GM19239 (cell line): ENCODE measurements around the gene SERGEF.

Source experiments
- DNase-seq: peaks from one replicate; pipeline ENCODE4 v3.0.0; 2011; ENCODE audit warnings: low spot score; ENCODE audit not compliant: insufficient read length
- FAIRE-seq: peaks from 2 replicates; lab custom pipeline; 2011; peaks lifted over from hg19 to GRCh38; lab: Jason Lieb, UNC

SERGEF gene

GRCh38 chr11:17828311-17828751 is 184.5 kb downstream of the SERGEF start:
- FAIRE-seq (no peak), DNase-seq (no peak)

DNA sequence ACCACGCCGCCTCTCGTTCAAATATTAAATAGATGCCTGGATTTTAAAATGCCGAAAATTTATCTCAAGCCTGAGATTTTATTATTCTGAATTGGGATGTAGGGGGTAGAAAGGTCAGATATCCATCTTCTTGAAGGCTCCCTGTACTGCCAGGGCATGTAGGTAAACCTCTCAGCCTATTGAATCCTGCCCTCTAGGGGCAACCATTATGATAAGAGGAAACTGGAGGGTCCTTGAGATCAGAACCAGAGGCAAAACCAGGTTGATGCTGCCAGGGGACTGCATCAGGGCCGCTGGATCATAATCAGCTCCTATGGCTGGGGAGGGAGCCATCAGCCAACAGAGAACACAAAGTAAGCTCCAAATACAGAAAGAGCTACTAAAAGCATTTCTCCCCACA is 185.8 kb downstream of the SERGEF start:
- FAIRE-seq (no peak), DNase-seq (no peak)

DNA sequence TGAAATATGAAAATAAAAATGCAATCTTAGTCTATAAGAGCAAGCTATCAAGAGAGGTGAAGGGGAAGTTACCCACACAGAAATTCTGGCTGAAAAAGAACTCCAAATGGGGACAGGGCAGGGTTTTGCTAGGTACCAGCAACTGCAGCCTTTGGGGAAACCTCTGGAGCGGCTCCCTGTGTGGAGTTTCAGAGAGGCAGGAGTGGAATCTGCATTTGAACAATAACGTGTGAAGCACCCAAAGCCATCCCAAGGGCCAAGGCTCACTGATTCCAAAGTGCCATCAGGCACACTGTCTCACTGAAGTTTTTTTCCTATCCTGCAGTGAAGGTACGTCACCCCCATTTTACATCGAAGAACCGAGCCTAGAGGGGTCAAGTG is 190.5 kb downstream of the SERGEF start:
- no peak for FAIRE-seq
- DNase-seq, result no peak

GRCh38 chr11:17821648-17822400 is 191.0 kb downstream of the SERGEF start:
- FAIRE-seq (no peak), DNase-seq (no peak)

DNA sequence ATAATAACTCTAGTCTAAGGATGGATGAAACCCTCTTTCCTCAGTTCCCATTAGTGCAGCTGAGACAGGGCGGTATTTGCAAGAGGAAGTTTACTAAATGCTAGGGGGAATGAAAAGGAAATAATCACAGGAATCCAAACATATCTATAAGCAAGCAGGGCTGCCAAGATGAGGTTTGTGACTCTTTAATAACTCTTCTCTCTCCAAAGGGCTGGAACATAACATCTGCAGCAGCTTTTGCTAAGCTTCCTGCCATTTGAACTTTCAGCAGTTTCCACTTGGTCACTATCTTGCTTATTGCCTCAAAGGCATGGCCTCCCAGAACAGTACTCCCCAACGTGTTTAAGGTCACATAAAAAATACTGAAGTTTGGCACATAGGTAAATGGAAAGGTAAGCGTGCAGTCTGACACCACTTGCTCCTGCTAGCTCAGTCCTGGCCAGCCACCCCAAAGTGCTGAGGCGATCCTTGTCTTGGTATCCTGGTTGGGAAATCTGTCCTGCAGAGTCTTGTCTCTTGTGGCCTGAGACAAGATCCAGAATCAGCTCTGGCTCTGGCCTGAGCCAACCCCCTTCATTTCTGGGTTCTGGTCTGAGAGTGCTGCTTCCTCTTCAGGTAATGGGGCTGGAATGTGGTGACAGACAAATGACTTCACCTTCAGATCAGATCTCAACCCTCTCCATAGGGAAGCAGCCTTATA is 196.5 kb downstream of the SERGEF start:
- no peak for FAIRE-seq
- no peak for DNase-seq

DNA sequence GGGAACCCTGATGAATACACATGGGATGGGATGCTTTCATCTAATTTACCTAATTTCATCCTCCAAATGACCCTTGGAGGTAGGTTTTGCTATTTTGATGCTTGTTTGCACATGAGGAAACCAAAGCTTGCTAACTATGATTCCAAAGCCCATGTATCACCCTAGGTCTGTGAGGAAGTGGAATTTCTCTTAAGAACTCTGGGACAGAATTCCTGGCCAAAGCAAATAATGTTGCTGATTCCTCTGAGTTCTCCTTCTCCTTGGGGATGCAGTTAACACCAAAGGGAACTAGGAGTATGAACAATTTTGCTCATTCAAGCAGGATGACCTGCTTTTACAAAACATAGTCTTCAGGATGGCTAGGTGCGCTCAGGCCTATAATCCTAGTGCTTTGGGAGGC is 198.3 kb downstream of the SERGEF start:
- no peak for FAIRE-seq
- no peak for DNase-seq

DNA sequence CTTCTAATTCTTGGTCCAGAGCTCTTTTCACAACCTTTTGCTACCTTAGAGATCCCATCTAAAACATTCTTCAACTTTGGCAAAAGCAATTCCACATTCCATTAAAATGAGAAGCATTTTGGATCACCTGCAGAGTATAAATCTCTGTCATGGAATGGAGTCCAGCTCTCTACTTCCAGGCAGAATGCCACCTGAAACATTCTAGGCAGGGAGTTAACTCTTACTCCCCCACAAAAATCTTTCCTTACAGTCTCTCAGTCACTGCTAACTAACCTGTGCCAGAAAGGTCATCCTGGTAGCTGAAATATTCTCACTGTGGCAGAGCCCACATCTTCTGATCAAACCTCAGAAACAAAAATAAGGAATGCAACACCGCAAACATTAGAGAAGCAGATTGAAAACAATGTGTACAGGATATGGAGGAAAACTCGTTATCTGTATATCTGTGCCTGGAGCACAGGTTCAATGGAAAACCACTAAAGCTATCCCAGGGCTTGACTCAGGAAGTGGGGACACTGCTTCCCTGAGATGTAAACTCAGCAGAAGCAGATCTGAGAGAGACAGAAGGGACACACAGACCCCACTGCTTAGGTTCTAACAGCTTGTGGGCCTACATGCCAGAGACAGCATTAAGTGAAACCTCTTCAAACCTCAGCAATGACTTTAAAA is 199.3 kb downstream of the SERGEF start:
- FAIRE-seq (no peak), DNase-seq (no peak)

GRCh38 chr11:17812865-17813187 is 200.0 kb downstream of the SERGEF start:
- no peak for DNase-seq
- FAIRE-seq, result no peak

DNA sequence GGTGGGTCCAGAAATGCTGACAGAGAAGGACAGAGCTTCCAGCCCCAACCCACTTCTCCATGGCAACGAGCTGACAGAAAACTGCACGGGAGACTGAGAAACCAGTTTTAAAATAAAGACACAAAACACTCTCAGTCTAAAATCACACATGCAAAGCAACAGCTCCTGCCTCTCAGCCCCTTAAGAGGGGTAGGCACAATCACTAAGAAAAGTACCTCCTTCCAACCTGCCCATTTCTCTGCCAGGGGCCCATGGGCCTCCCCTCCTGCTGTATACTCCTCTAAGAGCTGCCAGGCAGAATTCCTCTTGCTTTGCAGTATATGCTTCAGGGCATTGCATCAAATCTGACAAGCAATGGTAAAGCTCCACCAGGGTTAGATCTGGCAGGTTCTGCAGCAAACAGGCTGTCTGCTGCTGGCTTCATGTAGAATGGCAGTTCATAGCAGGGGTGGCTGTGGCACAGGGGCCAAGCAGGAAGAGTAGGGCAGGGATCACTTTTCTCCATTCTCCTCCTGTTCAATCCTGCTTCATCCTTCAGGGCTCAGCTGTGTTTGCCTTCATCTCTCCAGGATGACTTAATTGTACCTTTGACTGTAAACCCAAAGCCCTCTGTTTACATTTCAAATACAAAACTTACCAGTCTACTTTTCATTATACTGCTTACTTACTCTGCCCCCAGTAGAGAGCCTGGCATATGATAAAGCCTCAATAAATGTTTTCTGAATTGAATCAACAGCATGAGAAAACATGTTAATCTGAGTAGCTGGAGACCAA is 200.6 kb downstream of the SERGEF start:
- DNase-seq, result no peak
- FAIRE-seq, result no peak

DNA sequence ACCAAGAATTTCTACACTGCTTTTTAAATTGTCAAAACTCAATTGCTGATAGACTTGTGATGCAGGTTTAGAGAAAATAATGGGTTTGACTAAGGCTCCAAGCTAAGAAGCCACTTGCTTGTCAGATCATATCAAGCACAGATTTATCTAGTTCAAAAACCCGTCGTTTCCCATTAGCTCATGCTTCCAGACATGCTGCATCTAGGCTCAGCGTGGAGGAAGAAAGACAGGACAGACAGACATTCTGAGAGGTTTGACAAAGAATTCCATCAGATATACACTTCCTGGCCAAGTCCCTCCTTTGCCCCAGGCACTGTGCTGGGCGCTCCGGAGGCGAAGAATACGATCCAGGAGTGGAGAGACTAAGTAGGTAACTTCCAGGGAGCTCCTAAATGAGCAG is 201.5 kb downstream of the SERGEF start:
- FAIRE-seq (no peak), DNase-seq (no peak)

- FAIRE-seq (no peak), DNase-seq (no peak)
These were observed 202.1 kb downstream of the SERGEF start for GRCh38 chr11:17810746-17811145.

- DNase-seq (no peak), FAIRE-seq (no peak)
These were observed 202.8 kb downstream of the SERGEF start for GRCh38 chr11:17810041-17810440.

GRCh38 chr11:17807034-17807433 is 205.8 kb downstream of the SERGEF start:
- no peak for DNase-seq

DNA sequence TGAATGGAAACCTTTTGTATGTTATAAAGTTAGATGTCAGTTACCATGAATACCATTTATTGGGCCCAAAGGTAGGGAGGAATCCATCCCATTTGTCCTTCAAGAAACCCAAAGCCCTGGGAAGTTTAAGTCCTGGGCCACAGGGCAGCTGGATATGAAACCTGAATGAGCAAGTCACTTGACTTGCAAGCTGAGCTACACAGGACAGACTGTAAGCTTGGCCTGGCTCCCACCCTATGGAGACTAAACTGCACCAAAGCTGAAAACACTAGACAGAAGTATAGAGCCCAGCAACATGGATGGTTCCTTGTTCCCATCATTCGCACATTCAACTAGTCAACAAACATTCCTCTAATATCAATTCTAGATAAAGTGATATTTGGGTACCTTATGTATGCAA is 207.0 kb downstream of the SERGEF start:
- no peak for FAIRE-seq

More at GRCh38 chr11:17807034-17807433, 205.8 kb downstream of the SERGEF start:
- FAIRE-seq, result no peak

GRCh38 chr11:17805043-17805442 is 207.8 kb downstream of the SERGEF start:
- FAIRE-seq (no peak), DNase-seq (no peak)

More for the DNA sequence above, 207.0 kb downstream of the SERGEF start:
- DNase-seq, result no peak

- DNase-seq, result no peak
- FAIRE-seq, result no peak
These were observed 209.0 kb downstream of the SERGEF start for GRCh38 chr11:17803754-17804334.

DNA sequence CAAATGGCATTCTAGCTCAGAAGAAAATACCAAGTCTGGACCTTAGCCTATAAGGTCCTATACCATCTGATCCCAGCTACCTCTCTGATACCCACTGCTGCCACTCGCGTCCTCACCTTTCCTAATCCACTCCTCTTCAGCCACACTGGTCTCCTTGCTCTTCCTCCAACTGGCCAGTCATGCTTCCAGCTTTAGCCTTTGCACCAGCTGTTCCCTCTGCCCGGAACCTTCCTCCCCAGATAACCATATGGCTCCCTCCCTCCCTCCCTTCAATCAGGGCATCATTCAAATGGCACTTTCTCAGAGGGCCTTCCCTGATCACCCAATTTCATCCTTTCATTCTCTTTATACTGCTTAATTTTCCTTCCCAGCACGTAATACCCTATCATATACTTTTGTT is 210.4 kb downstream of the SERGEF start:
- no peak for FAIRE-seq
- DNase-seq, result no peak

DNA sequence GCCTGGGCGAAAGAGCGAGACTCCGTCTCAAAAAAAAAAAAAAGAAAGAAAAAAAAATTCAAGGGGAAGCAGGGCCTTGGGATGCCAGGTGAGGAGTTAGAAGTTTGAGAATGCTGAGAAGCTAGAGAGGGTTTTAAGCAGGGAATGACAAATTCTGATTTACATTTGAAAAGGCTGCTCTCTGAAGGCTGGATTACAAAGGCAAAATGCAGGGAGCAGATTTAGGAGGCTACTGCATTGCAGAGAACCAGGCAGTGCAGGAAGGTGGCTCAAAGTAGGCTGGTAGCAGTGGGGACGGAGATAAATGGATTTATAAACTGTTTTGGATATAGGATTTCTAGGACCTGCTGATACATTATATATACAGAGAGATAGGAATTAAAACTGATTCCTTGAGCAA is 211.7 kb downstream of the SERGEF start:
- no peak for DNase-seq
- FAIRE-seq, result no peak

GRCh38 chr11:17799147-17799546 is 213.7 kb downstream of the SERGEF start:
- FAIRE-seq, result no peak
- DNase-seq, result no peak

DNA sequence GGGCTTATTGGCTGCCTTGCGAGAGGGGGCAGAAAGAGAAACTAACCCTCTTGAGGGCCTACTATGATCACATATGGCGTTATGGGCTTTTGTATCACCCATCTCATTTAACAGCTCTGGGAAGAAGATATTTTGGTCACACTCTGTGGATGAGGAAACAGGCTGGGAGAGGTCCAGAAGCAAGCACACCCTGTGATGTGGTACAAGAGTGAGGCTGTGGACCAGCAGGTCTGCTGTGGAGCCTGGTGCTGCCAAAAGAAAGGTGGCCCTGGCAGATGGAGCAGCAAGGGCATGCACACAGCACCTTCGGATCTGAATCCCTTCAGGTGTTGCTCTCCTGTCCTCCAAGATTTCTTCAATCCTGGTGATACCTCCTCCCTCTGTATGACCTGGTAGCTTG is 214.1 kb downstream of the SERGEF start:
- no peak for FAIRE-seq
- no peak for DNase-seq
